Fibroblast of lung (primary cell): ENCODE data around the gene PROX2. TPM values are rescaled to one million over a fixed set of nuclear protein-coding genes. Genes with fewer than 3 reads are reported as not detected.

Source experiments
- DNase-seq, 2 donors: peaks; one replicate each; pipeline versions ENCODE4 v3.0.0 to v3.0.0-alpha.2; 2010; ENCODE audit warnings: low read depth in 2 of 2
- H2AFZ ChIP-seq: 2 replicates; pipeline ENCODE4 v1.5.1; 2012; ENCODE audit warnings: low read length, control low read depth, inconsistent platforms
- H3K27ac ChIP-seq: 2 replicates; pipeline ENCODE4 v1.5.1; 2011; ENCODE audit warnings: low read length, control low read depth; ENCODE audit not compliant: insufficient read depth
- H3K27me3 ChIP-seq: 2 replicates; pipeline ENCODE4 v1.5.1; 2011; ENCODE audit warnings: mild to moderate bottlenecking, low read length; ENCODE audit not compliant: control insufficient read depth, insufficient read depth
- H3K36me3 ChIP-seq: 2 replicates; pipeline ENCODE4 v1.5.1; 2011; ENCODE audit warnings: low read length; ENCODE audit not compliant: control insufficient read depth, insufficient read depth
- H3K4me1 ChIP-seq: 2 replicates; pipeline ENCODE4 v1.5.1; 2011; ENCODE audit warnings: low read length; ENCODE audit not compliant: control insufficient read depth, insufficient read depth; ENCODE audit errors: extremely low read depth
- H3K4me2 ChIP-seq: 2 replicates; pipeline ENCODE4 v1.5.1; 2011; ENCODE audit warnings: low read length, control low read depth; ENCODE audit not compliant: insufficient read depth; ENCODE audit errors: extremely low read depth
- H3K4me3 ChIP-seq, 4 experiments: fragments of 200-600 bp in 1 of 4; sonication (generic) in 1 of 4; replicated peaks in 1 of 4; 2 replicates each; pipeline ENCODE4 v1.5.1; 2011 to 2016; ENCODE audit warnings: low read length in 4 of 4, low read depth in 3 of 4, mild to moderate bottlenecking in 3 of 4, control low read depth in 2 of 4, inconsistent platforms in 1 of 4, mixed read lengths in 1 of 4; ENCODE audit not compliant: insufficient read depth in 1 of 4; ENCODE audit errors: control extremely low read depth in 1 of 4
- H3K79me2 ChIP-seq: 2 replicates; pipeline ENCODE4 v1.5.1; 2012; ENCODE audit warnings: mild to moderate bottlenecking, low read length, inconsistent platforms; ENCODE audit not compliant: control insufficient read depth, insufficient read depth
- H3K9ac ChIP-seq: 2 replicates; pipeline ENCODE4 v1.5.1; 2011; ENCODE audit warnings: mild to moderate bottlenecking, low read length, control low read depth; ENCODE audit not compliant: insufficient read depth
- H3K9me3 ChIP-seq: 2 replicates; pipeline ENCODE4 v1.5.1; 2012; ENCODE audit warnings: low read depth, low read length; ENCODE audit not compliant: control insufficient read depth, insufficient read depth
- H4K20me1 ChIP-seq: 2 replicates; pipeline ENCODE4 v1.5.1; 2011; ENCODE audit warnings: low read length; ENCODE audit not compliant: control insufficient read depth, insufficient read depth; ENCODE audit errors: extremely low read depth
- CTCF ChIP-seq, 2 donors: IDR thresholded peaks in 1 of 2; conservative IDR thresholded peaks in 1 of 2; 1 replicate in 1 of 2; 2 replicates in 1 of 2; pipeline ENCODE4 v1.5.1; 2011 to 2012; ENCODE audit warnings: low read length in 2 of 2, control low read depth in 1 of 2, inconsistent platforms in 1 of 2, low read depth in 1 of 2, mild to moderate bottlenecking in 1 of 2
- EZH2 ChIP-seq: IDR thresholded peaks from 2 replicates; pipeline ENCODE4 v1.5.1; 2012; ENCODE audit warnings: low read length, control low read depth, mild to moderate bottlenecking; ENCODE audit errors: missing control alignments
- polyA plus RNA-seq, 2 donors: library from polyadenylated mRNA; depleted of rRNA in 1 of 2; stranded (reverse) in 1 of 2; unstranded in 1 of 2; fragments of >200 nt; gene quantifications; 2 replicates each; pipeline ENCODE4 v1.2.1, GENCODE V29; 2011 to 2012; ENCODE audit warnings: missing spikeins in 1 of 2
- total RNA-seq: library from RNA; depleted of rRNA; stranded (reverse); fragments of >200 nt; gene quantifications from 2 replicates; pipeline ENCODE4 v1.2.1, GENCODE V29; 2014

PROX2 gene
- total and polyA plus RNA-seq, 2 donors (not counting 1 experiment from before 2014, with no cell fraction given): 0.01 TPM; not detected in 1

- no peak for DNase-seq
Observed at GRCh38 chr14:74865156-74865555, 10.8 kb downstream of the PROX2 start.

DNA sequence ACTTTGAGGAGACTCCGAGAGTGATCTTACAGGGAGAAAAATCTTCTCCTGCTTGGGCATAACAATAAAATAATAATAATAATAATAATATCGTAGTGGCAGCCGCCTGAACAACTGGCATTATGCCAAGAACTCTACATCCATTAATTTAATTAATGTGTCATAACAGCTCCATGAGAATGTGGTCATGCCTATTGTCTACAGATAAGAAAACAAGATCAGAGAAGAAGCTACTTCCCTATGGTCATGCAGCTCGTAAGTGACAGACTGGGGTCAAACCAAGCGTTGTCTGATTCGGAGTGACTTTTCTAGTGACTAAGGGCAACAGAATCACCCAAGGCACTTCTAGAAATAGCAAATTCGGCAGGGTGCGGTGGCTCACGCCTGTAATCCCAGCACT, 11.7 kb downstream of the PROX2 start:
- Histone ChIP-seq H2AFZ (no peak overlapping the region), H3K9ac (no peak overlapping the region), H3K27me3 (peaks cover 2% of the 10 kb centered on the region), H3K4me3 (no peak overlapping the region), H3K27ac (no peak overlapping the region), H4K20me1 (no peaks in the 10 kb centered on the region), H3K4me1 (peaks cover 3% of the 10 kb centered on the region), H3K36me3 (no peaks in the 10 kb centered on the region), H3K79me2 (no peaks in the 10 kb centered on the region), H3K9me3 (no peaks in the 10 kb centered on the region), H3K4me2 (no peak overlapping the region)
- TF ChIP-seq CTCF (conservative IDR thresholded peaks at IDR 0.05 in 1 of 2, IDR thresholded peaks at IDR 0.05 in 1 of 2; ENCODE audit: low read depth in 1 of 2, low read length in 2 of 2): no peak
- no peak for TF ChIP-seq EZH2
- no peak for DNase-seq

More at GRCh38 chr14:74865156-74865555, 10.8 kb downstream of the PROX2 start:
- Histone ChIP-seq H3K4me2 (no peak overlapping the region), H3K27ac (no peak overlapping the region), H3K4me1 (peaks cover 3% of the 10 kb centered on the region), H3K9me3 (no peaks in the 10 kb centered on the region), H4K20me1 (no peaks in the 10 kb centered on the region), H3K79me2 (no peaks in the 10 kb centered on the region), H3K36me3 (no peaks in the 10 kb centered on the region), H3K4me3 (no peak overlapping the region), H3K27me3 (peaks cover 2% of the 10 kb centered on the region), H2AFZ (no peak overlapping the region), H3K9ac (no peak overlapping the region)
- TF ChIP-seq EZH2: no peak
- TF ChIP-seq CTCF (conservative IDR thresholded peaks at IDR 0.05 in 1 of 2, IDR thresholded peaks at IDR 0.05 in 1 of 2; ENCODE audit: low read depth in 1 of 2, low read length in 2 of 2): no peak

DNA sequence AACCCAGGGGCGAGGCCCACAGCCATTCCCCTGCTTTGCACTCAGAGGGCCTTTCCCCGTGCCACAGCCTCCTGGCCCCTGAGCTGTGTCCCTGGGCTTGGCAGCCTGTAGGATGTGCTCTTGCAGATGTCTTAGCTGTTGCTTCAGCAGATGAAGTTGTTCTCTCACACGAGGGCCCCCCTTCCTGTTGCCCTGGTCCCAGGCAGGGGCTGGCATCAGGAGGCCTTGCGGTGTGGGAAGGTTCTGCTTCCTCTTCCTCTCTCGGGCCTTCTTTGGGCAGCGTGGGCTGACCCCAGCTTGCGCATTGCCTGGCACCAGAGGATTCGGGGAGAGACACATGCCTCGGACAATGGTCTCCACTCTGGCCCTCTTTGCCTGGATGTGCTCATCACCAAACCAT, 12.7 kb downstream of the PROX2 start:
- no peaks in the 10 kb centered on the region for H3K9me3 ChIP-seq
- peaks cover 2% of the 10 kb centered on the region for H3K27me3 ChIP-seq
- no peak for TF ChIP-seq CTCF (conservative IDR thresholded peaks at IDR 0.05 in 1 of 2, IDR thresholded peaks at IDR 0.05 in 1 of 2; ENCODE audit: low read depth in 1 of 2, low read length in 2 of 2)
- TF ChIP-seq EZH2: no peak
- no peak overlapping the region for H3K4me3 ChIP-seq
- no peak overlapping the region for H3K9ac ChIP-seq
- no peak overlapping the region for H3K4me2 ChIP-seq
- no peaks in the 10 kb centered on the region for H3K36me3 ChIP-seq
- no peak for DNase-seq
- no peaks in the 10 kb centered on the region for H3K79me2 ChIP-seq
- H2AFZ ChIP-seq: no peak overlapping the region
- H3K4me1 ChIP-seq: peaks cover 3% of the 10 kb centered on the region
- no peaks in the 10 kb centered on the region for H4K20me1 ChIP-seq
- no peak overlapping the region for H3K27ac ChIP-seq
